ENCODE measurements around the gene PAK1.
"Not testable (repeated sequence)": the region's sequence is repeated elsewhere in the genome, so short reads cannot be mapped to it uniquely, and the experiment has no call there.

Gene PAK1

GRCh38 chr11:77302752-77303151 is 171.1 kb downstream of the PAK1 start:
- H2BK5ac ChIP-seq (ENCODE audit: low read length): no peak overlapping the region
- DNase-seq (ENCODE audit: low spot score): no peak
- H3K14ac ChIP-seq (ENCODE audit: low read length): no peak overlapping the region
- no peaks in the 10 kb centered on the region for H3K36me3 ChIP-seq (replicated peaks in 1 of 2; ENCODE audit: control insufficient read depth in 2 of 2, insufficient read depth in 2 of 2, low read length in 2 of 2)
- no peak overlapping the region for H3K4me2 ChIP-seq (ENCODE audit: insufficient read depth, low read length, poor library complexity, severe bottlenecking)
- no peak overlapping the region for H4K91ac ChIP-seq (ENCODE audit: low read depth, low read length, poor library complexity)
- H3K9ac ChIP-seq (ENCODE audit: low read depth, low read length, poor library complexity): no peak overlapping the region
- H3K4me1 ChIP-seq (ENCODE audit: control insufficient read depth in 2 of 2, insufficient read depth in 1 of 2, low read depth in 1 of 2, low read length in 2 of 2): no peaks in the 10 kb centered on the region
- H2BK12ac ChIP-seq (ENCODE audit: low read length): no peak overlapping the region
- no peak overlapping the region for H3K27ac ChIP-seq (replicated peaks; ENCODE audit: low read length)
- WGBS, 2 donors (ENCODE audit: extremely low coverage in 2 of 2, insufficient read length in 2 of 2, insufficient replicate concordance in 1 of 2): no CpG with 5 or more reads among the region's 3 CpGs
- H2AFZ ChIP-seq (ENCODE audit: low read length): no peak overlapping the region
- no peak overlapping the region for H3K23ac ChIP-seq (ENCODE audit: low read depth, low read length, poor library complexity)
- H3K4me3 ChIP-seq (ENCODE audit: low read length in 2 of 2): no peak overlapping the region
- H2BK15ac ChIP-seq (ENCODE audit: low read length): no peak overlapping the region
- H2BK120ac ChIP-seq (ENCODE audit: low read depth, low read length): no peak overlapping the region
- no peak overlapping the region for H2AK5ac ChIP-seq (ENCODE audit: low read depth, low read length)
- no peaks in the 10 kb centered on the region for H3K27me3 ChIP-seq (ENCODE audit: control insufficient read depth in 3 of 3, insufficient read depth in 3 of 3, low read depth in 1 of 3, low read length in 3 of 3)
- no peaks in the 10 kb centered on the region for H3K79me1 ChIP-seq (ENCODE audit: low read depth, low read length)
- no peak overlapping the region for H3K4ac ChIP-seq (ENCODE audit: low read length)
- H3K9me3 ChIP-seq (replicated peaks in 1 of 2; ENCODE audit: control insufficient read depth in 2 of 2, insufficient read depth in 1 of 2, low read depth in 1 of 2, low read length in 2 of 2): no peaks in the 10 kb centered on the region
- no peak overlapping the region for H4K8ac ChIP-seq (ENCODE audit: low read depth, low read length)
- H3K18ac ChIP-seq (ENCODE audit: low read length): no peak overlapping the region

DNA sequence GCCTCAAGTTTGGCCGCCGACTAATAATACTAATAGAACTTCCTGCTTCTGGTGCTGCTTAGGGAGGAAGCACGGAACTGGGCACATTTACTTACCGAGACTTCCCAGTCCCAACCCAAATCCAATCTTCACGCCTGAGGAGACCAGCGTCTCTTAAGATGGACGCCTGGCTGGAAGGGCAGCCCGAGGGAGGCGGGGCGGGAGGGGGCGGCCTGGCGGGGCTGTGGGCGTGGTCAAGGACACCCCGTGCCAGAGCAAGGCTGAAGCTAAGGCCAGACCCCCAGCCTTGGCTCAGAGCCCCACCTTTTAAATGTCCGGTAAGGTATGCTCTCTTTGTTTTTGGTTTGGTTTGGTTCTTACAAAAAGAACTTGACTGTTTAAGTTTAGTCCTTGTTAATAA is 172.4 kb downstream of the PAK1 start, which contains the start of gene GDPD4:
GDPD4 (minus strand) TSS at position 177 of the 400 bp plus-strand sequence. CDS start 16,549 bp downstream, outside the sequence.
- Histone ChIP-seq H2BK12ac (ENCODE audit: low read length) (no peak within 1 kb of the TSS), H2BK15ac (ENCODE audit: low read length) (no peak within 1 kb of the TSS), H3K4me3 (ENCODE audit: low read length in 2 of 2) (no peak within 1 kb of the TSS), H3K23ac (ENCODE audit: low read depth, low read length, poor library complexity) (no peak within 1 kb of the TSS), H2BK5ac (ENCODE audit: low read length) (no peak within 1 kb of the TSS), H3K9ac (ENCODE audit: low read depth, low read length, poor library complexity) (no peak within 1 kb of the TSS), H3K14ac (ENCODE audit: low read length) (no peak within 1 kb of the TSS), H4K8ac (ENCODE audit: low read depth, low read length) (no peak within 1 kb of the TSS), H2BK120ac (ENCODE audit: low read depth, low read length) (no peak within 1 kb of the TSS), H3K4ac (ENCODE audit: low read length) (no peak within 1 kb of the TSS), H3K79me1 (ENCODE audit: low read depth, low read length) (no peaks in the 10 kb centered on the region), H3K4me1 (ENCODE audit: control insufficient read depth in 2 of 2, insufficient read depth in 1 of 2, low read depth in 1 of 2, low read length in 2 of 2) (no peaks in the 10 kb centered on the region), H3K4me2 (ENCODE audit: insufficient read depth, low read length, poor library complexity, severe bottlenecking) (no peak within 1 kb of the TSS), H2AK5ac (ENCODE audit: low read depth, low read length) (no peak within 1 kb of the TSS), H3K18ac (ENCODE audit: low read length) (no peak within 1 kb of the TSS), H4K91ac (ENCODE audit: low read depth, low read length, poor library complexity) (no peak within 1 kb of the TSS), H3K27me3 (ENCODE audit: control insufficient read depth in 3 of 3, insufficient read depth in 3 of 3, low read depth in 1 of 3, low read length in 3 of 3) (no peaks in the 10 kb centered on the region), H2AFZ (ENCODE audit: low read length) (peak within 1 kb of the TSS; percentile 6), H3K36me3 (replicated peaks in 1 of 2; ENCODE audit: control insufficient read depth in 2 of 2, insufficient read depth in 2 of 2, low read length in 2 of 2) (no peaks in the 10 kb centered on the region), H3K27ac (replicated peaks; ENCODE audit: low read length) (no peak within 1 kb of the TSS), H3K9me3 (replicated peaks in 1 of 2; ENCODE audit: control insufficient read depth in 2 of 2, insufficient read depth in 1 of 2, low read depth in 1 of 2, low read length in 2 of 2) (no peaks in the 10 kb centered on the region)
- no CpG with 5 or more reads among the region's 15 CpGs for WGBS, 2 donors (ENCODE audit: extremely low coverage in 2 of 2, insufficient read length in 2 of 2, insufficient replicate concordance in 1 of 2)
- DNase-seq (ENCODE audit: low spot score): no peak

DNA sequence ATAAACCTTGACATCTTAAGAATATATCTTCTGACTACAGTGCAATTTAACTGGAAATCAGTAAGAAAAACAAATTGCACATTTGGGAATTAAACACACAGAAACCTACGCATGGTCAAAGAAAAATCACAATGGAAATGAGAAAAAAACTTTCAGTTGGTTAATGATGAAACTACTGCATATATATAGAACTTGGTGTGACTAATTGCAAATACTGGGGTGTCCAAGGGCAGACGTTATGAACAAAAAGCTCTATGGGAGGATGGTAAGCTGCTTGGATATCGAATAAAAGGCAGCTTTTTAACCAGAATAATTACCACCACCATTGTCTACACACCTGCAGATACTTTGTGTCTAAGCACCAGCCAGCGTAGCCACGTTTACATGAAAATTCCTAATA is 173.2 kb downstream of the PAK1 start:
- Histone ChIP-seq H3K4me3 (ENCODE audit: low read length in 2 of 2) (no peak overlapping the region), H4K8ac (ENCODE audit: low read depth, low read length) (no peak overlapping the region), H3K4ac (ENCODE audit: low read length) (no peak overlapping the region), H4K91ac (ENCODE audit: low read depth, low read length, poor library complexity) (no peak overlapping the region), H2BK12ac (ENCODE audit: low read length) (no peak overlapping the region), H3K27me3 (ENCODE audit: control insufficient read depth in 3 of 3, insufficient read depth in 3 of 3, low read depth in 1 of 3, low read length in 3 of 3) (no peaks in the 10 kb centered on the region), H3K23ac (ENCODE audit: low read depth, low read length, poor library complexity) (no peak overlapping the region), H3K27ac (replicated peaks; ENCODE audit: low read length) (no peak overlapping the region), H2AFZ (ENCODE audit: low read length) (peak overlapping the region; percentile 6), H3K14ac (ENCODE audit: low read length) (no peak overlapping the region), H3K9ac (ENCODE audit: low read depth, low read length, poor library complexity) (no peak overlapping the region), H3K36me3 (replicated peaks in 1 of 2; ENCODE audit: control insufficient read depth in 2 of 2, insufficient read depth in 2 of 2, low read length in 2 of 2) (no peaks in the 10 kb centered on the region), H3K4me1 (ENCODE audit: control insufficient read depth in 2 of 2, insufficient read depth in 1 of 2, low read depth in 1 of 2, low read length in 2 of 2) (no peaks in the 10 kb centered on the region), H2BK15ac (ENCODE audit: low read length) (no peak overlapping the region), H3K18ac (ENCODE audit: low read length) (no peak overlapping the region), H2BK5ac (ENCODE audit: low read length) (no peak overlapping the region), H3K9me3 (replicated peaks in 1 of 2; ENCODE audit: control insufficient read depth in 2 of 2, insufficient read depth in 1 of 2, low read depth in 1 of 2, low read length in 2 of 2) (no peaks in the 10 kb centered on the region), H3K79me1 (ENCODE audit: low read depth, low read length) (no peaks in the 10 kb centered on the region), H2BK120ac (ENCODE audit: low read depth, low read length) (no peak overlapping the region), H2AK5ac (ENCODE audit: low read depth, low read length) (no peak overlapping the region), H3K4me2 (ENCODE audit: insufficient read depth, low read length, poor library complexity, severe bottlenecking) (no peak overlapping the region)
- WGBS, 2 donors (ENCODE audit: extremely low coverage in 2 of 2, insufficient read length in 2 of 2, insufficient replicate concordance in 1 of 2): no CpG with 5 or more reads among the region's 5 CpGs
- DNase-seq (ENCODE audit: low spot score): no peak

DNA sequence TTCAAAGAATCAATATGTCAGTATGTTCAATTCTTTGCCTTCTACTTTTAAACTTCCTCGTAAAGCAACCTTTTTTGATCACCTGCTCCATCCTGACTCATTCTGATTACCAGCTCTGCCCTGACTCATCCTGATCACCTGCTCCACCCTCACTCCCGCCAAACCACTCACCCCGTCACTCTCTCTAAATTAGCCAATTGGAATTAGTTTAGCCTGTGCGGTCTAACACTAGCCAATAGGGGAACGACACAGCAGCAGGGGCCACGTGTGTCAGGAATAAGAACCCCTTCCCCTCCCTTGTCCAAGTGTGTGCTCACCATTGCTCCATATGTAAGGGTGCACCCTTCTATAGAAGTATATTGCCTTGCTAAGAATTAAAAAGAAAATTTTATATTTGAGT is 173.9 kb downstream of the PAK1 start:
- H3K4me2 ChIP-seq (ENCODE audit: insufficient read depth, low read length, poor library complexity, severe bottlenecking); H2BK5ac ChIP-seq (ENCODE audit: low read length); H3K36me3 ChIP-seq (replicated peaks in 1 of 2; ENCODE audit: control insufficient read depth in 2 of 2, insufficient read depth in 2 of 2, low read length in 2 of 2); H3K27ac ChIP-seq (replicated peaks; ENCODE audit: low read length); H2AK5ac ChIP-seq (ENCODE audit: low read depth, low read length); H3K9me3 ChIP-seq (replicated peaks in 1 of 2; ENCODE audit: control insufficient read depth in 2 of 2, insufficient read depth in 1 of 2, low read depth in 1 of 2, low read length in 2 of 2); H3K4me3 ChIP-seq (ENCODE audit: low read length in 2 of 2); DNase-seq (ENCODE audit: low spot score); H2BK15ac ChIP-seq (ENCODE audit: low read length); H3K9ac ChIP-seq (ENCODE audit: low read depth, low read length, poor library complexity); H3K27me3 ChIP-seq (ENCODE audit: control insufficient read depth in 3 of 3, insufficient read depth in 3 of 3, low read depth in 1 of 3, low read length in 3 of 3); H3K14ac ChIP-seq (ENCODE audit: low read length); H4K91ac ChIP-seq (ENCODE audit: low read depth, low read length, poor library complexity); H2AFZ ChIP-seq (ENCODE audit: low read length); H2BK120ac ChIP-seq (ENCODE audit: low read depth, low read length); H3K23ac ChIP-seq (ENCODE audit: low read depth, low read length, poor library complexity); H3K18ac ChIP-seq (ENCODE audit: low read length); H4K8ac ChIP-seq (ENCODE audit: low read depth, low read length); H3K79me1 ChIP-seq (ENCODE audit: low read depth, low read length); H2BK12ac ChIP-seq (ENCODE audit: low read length); H3K4me1 ChIP-seq (ENCODE audit: control insufficient read depth in 2 of 2, insufficient read depth in 1 of 2, low read depth in 1 of 2, low read length in 2 of 2); H3K4ac ChIP-seq (ENCODE audit: low read length): not testable (repeated sequence)
- no CpG with 5 or more reads among the region's 6 CpGs for WGBS, 2 donors (ENCODE audit: extremely low coverage in 2 of 2, insufficient read length in 2 of 2, insufficient replicate concordance in 1 of 2)

Data from neuronal stem cell (in vitro differentiated cells).